Right atrium auricular region (tissue), 2 donors: ENCODE data around the gene LANCL3. TPM values are rescaled to one million over a fixed set of nuclear protein-coding genes. Genes with fewer than 3 reads are reported as not detected.

Source experiments
- DNase-seq: peaks from one replicate; pipeline ENCODE4 v3.0.0-alpha.2; 2019; ENCODE audit warnings: low spot score
- H3K27ac ChIP-seq, 2 donors: fragments of 200-600 bp; sonication (generic); 1 replicate in 1 of 2; 2 replicates in 1 of 2; pipeline ENCODE4 v1.5.1; 2016 to 2019
- H3K27me3 ChIP-seq, 2 donors: fragments of 200-600 bp; sonication (generic); one replicate each; pipeline versions ENCODE4 v1.5.1 to v1.6.0; 2017 to 2019
- H3K36me3 ChIP-seq: fragments of 200-600 bp; sonication (generic); one replicate; pipeline ENCODE4 v1.5.1; 2016
- H3K4me1 ChIP-seq, 2 donors: fragments of 200-600 bp; sonication (generic); one replicate each; pipeline versions ENCODE4 v1.5.1 to v1.6.0; 2017 to 2019
- H3K4me3 ChIP-seq, 2 donors: fragments of 200-600 bp; sonication (generic); 1 replicate in 1 of 2; 2 replicates in 1 of 2; pipeline ENCODE4 v1.5.1; 2017 to 2019; ENCODE audit warnings: mild to moderate bottlenecking in 1 of 2, moderate library complexity in 1 of 2
- H3K9me3 ChIP-seq, 2 donors: fragments of 200-600 bp; sonication (generic); one replicate each; pipeline ENCODE4 v1.5.1; 2019
- total RNA-seq, 2 donors: library from RNA; depleted of rRNA; stranded (reverse); fragments of >200 nt; gene quantifications; one replicate each; pipeline ENCODE4 v1.1.0, GENCODE V29; 2016
- TF ChIP-seq, protein P1 (sequence below), 2 donors: fragments of 200-600 bp; sonication (generic); IDR thresholded peaks; one replicate each; pipeline ENCODE4 v1.5.1; 2019; ENCODE audit warnings: antibody characterized with exemption in 2 of 2

The LANCL3 gene
- total RNA-seq, 2 donors from 2014 or later: 0.07 to 0.08 TPM

DNA sequence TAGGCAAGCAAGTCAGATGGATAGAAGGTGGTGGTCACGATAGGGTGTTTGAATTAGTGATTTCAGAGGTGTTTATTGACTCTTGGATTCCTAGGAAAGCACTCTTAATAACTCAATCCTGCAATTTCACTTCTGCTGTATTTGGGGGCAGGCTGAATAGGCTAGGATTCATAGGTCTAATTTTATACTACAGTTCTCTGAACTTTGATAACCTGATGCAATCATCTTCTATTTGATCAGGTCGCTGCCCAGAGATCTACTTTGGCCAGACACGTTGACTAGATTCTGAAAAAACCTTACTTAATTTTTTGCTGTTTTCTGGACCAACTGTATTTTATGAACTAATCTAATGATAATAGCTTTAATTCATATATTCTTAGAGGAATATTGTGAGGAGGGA, 140.5 kb downstream of the LANCL3 start:
- DNase-seq: no peak
- H3K27ac ChIP-seq: no peak overlapping the region
- no peaks in the 10 kb centered on the region for H3K36me3 ChIP-seq
- TF ChIP-seq, protein P1, sequence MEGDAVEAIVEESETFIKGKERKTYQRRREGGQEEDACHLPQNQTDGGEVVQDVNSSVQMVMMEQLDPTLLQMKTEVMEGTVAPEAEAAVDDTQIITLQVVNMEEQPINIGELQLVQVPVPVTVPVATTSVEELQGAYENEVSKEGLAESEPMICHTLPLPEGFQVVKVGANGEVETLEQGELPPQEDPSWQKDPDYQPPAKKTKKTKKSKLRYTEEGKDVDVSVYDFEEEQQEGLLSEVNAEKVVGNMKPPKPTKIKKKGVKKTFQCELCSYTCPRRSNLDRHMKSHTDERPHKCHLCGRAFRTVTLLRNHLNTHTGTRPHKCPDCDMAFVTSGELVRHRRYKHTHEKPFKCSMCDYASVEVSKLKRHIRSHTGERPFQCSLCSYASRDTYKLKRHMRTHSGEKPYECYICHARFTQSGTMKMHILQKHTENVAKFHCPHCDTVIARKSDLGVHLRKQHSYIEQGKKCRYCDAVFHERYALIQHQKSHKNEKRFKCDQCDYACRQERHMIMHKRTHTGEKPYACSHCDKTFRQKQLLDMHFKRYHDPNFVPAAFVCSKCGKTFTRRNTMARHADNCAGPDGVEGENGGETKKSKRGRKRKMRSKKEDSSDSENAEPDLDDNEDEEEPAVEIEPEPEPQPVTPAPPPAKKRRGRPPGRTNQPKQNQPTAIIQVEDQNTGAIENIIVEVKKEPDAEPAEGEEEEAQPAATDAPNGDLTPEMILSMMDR (IDR thresholded peaks at IDR 0.05): no peak
- H3K27me3 ChIP-seq: no peaks in the 10 kb centered on the region
- no peaks in the 10 kb centered on the region for H3K9me3 ChIP-seq
- no peak overlapping the region for H3K4me3 ChIP-seq
- H3K4me1 ChIP-seq: no peaks in the 10 kb centered on the region

DNA sequence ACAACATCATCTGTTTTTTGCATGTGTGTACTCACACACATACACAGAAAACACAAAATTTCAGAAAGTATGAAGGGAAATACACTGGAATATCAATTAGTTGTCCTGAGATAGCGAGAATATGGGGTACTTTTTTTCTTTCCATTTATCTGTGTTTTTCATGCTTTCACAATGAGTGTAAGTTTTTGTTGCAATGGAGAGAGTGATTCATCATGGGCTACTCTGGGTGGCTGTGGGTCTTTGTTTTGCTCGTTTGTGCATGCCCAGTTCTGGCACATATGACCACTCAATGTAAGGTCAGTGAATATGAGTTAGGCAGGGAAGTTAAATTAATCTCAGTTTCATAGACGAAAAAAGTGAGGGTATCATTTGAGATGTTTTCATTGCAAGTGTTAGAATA, 141.0 kb downstream of the LANCL3 start:
- H3K36me3 ChIP-seq: no peaks in the 10 kb centered on the region
- TF ChIP-seq, protein P1 (IDR thresholded peaks at IDR 0.05): no peak

DNA sequence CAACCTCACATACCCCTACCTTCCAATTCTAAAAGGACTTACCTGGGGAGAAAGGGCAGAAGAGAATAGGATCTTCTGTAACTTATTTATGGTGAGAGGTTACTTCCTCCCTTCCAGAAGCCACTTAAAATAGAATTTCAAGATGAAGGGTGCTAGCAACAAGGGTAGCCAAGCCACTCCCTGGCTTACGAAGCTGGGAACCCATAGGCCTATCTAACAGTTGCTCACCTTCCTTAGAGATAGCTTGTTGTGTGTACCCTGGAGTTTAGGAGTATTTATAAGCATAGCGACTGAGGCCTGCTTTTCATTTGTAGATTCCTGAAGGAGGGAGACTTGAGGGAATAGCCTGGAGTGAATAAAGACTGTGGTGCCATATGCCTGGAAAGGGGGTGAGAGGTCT, 143.0 kb downstream of the LANCL3 start:
- TF ChIP-seq, protein P1 (IDR thresholded peaks at IDR 0.05): no peak
- no peaks in the 10 kb centered on the region for H3K9me3 ChIP-seq
- no peak for DNase-seq
- no peak overlapping the region for H3K27ac ChIP-seq
- H3K27me3 ChIP-seq: no peaks in the 10 kb centered on the region
- H3K36me3 ChIP-seq: no peaks in the 10 kb centered on the region
- no peaks in the 10 kb centered on the region for H3K4me1 ChIP-seq
- H3K4me3 ChIP-seq: no peak overlapping the region

More for the DNA sequence above, 141.0 kb downstream of the LANCL3 start:
- Histone ChIP-seq H3K9me3 (no peaks in the 10 kb centered on the region), H3K4me3 (no peak overlapping the region), H3K27ac (no peak overlapping the region), H3K27me3 (no peaks in the 10 kb centered on the region), H3K4me1 (no peaks in the 10 kb centered on the region)
- DNase-seq: no peak

DNA sequence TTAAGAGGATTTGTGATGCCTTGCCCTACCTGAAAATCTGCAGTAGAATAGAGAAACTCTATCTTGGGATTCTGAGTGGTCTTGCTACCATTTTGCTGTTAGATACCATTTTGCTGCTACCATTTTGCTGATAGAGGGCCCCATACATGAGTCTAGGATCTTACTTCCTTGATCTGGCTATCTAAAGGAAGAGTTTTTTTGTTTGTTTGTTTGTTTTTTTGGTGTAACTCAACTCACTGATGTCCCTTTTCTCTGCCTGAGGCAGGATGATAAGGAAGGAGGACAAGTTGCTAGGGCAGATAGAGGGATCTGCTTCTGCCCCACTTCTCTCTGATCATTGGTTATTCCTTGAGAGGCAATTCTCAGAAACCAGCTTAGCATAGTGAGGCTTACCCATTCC, 145.1 kb downstream of the LANCL3 start:
- no peaks in the 10 kb centered on the region for H3K4me1 ChIP-seq
- no peak overlapping the region for H3K27ac ChIP-seq
- H3K36me3 ChIP-seq: no peaks in the 10 kb centered on the region
- TF ChIP-seq, protein P1 (IDR thresholded peaks at IDR 0.05): no peak
- no peaks in the 10 kb centered on the region for H3K9me3 ChIP-seq
- DNase-seq: no peak
- no peak overlapping the region for H3K4me3 ChIP-seq
- H3K27me3 ChIP-seq: no peaks in the 10 kb centered on the region

DNA sequence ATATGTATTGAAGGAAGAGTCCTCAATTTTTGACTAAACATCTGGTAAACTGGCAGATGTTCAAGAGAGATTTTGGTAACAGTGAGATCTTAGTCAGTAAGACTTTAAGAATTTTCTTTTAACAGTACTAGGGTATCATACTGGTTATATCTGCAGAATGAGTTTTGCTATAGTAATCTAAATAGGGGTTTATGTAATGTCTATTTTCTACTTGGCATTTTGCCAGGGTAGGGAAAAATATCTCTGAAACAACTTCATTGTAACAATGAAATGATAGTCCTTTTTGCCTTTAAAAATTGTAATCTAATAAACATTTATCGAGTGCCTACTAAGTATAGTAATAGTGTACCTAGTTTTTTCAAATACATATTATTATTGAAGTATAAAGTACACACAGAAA, 146.2 kb downstream of the LANCL3 start:
- no peak for DNase-seq
- no peak overlapping the region for H3K27ac ChIP-seq
- no peaks in the 10 kb centered on the region for H3K36me3 ChIP-seq
- no peaks in the 10 kb centered on the region for H3K4me1 ChIP-seq
- H3K9me3 ChIP-seq: no peaks in the 10 kb centered on the region
- no peak overlapping the region for H3K4me3 ChIP-seq
- TF ChIP-seq, protein P1 (IDR thresholded peaks at IDR 0.05): no peak
- no peaks in the 10 kb centered on the region for H3K27me3 ChIP-seq

DNA sequence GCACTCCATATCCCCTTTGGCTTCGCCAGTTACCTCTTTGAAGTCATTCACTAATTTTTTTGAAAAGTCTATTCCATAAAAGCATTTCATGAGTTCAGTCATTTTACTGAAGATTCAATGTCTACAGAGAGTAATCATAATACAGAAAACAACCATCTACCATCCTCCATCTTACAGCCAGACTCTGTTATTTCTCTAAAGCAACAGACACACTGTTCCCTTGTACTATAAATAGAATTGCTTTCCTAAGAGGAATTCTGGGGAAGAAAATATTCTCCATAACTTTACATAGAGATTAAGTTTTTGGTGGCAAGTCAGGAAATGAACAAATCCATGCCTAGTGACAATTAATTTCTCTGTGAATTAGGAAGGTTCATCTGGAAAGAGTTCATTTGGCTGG, 151.1 kb downstream of the LANCL3 start:
- no peaks in the 10 kb centered on the region for H3K4me1 ChIP-seq
- no peak for DNase-seq
- no peaks in the 10 kb centered on the region for H3K36me3 ChIP-seq
- TF ChIP-seq, protein P1 (IDR thresholded peaks at IDR 0.05): no peak
- no peaks in the 10 kb centered on the region for H3K27me3 ChIP-seq
- peak overlapping the region in 1 of 2 donors; percentile 29 for H3K27ac ChIP-seq
- H3K4me3 ChIP-seq: no peak overlapping the region
- no peaks in the 10 kb centered on the region for H3K9me3 ChIP-seq
